DND-41 (cell line): ENCODE results near the gene ERBB4.

ENCODE experiments used
- ATAC-seq: fragments of 200-7000 bp; cut with Tn5 transposase; 3 replicates; pipeline ENCODE4 v1.9.1; 2021; ENCODE audit warnings: low read depth; ENCODE audit not compliant: insufficient read depth
- DNase-seq: peaks from one replicate; pipeline ENCODE4 v3.0.0-alpha.2; 2020
- H2AFZ ChIP-seq: 2 replicates; pipeline ENCODE4 v1.6.0; 2012; ENCODE audit warnings: low read depth, low read length
- H3K27ac ChIP-seq: 2 replicates; pipeline ENCODE4 v1.5.1; 2012; ENCODE audit warnings: low read length, inconsistent platforms
- H3K27me3 ChIP-seq: fragments of 200-600 bp; sonication (generic); 2 replicates; pipeline ENCODE4 v1.6.0; 2012; ENCODE audit warnings: low read length, mild to moderate bottlenecking, inconsistent platforms; ENCODE audit not compliant: insufficient read depth, poor library complexity
- H3K36me3 ChIP-seq: 2 replicates; pipeline ENCODE4 v1.5.1; 2012; ENCODE audit warnings: low read length, inconsistent platforms; ENCODE audit not compliant: insufficient read depth
- H3K4me1 ChIP-seq: 2 replicates; pipeline ENCODE4 v1.5.1; 2012; ENCODE audit warnings: mild to moderate bottlenecking, low read length; ENCODE audit not compliant: insufficient read depth
- H3K4me2 ChIP-seq: 2 replicates; pipeline ENCODE4 v1.6.0; 2012; ENCODE audit warnings: mild to moderate bottlenecking, moderate library complexity, low read length, inconsistent platforms; ENCODE audit not compliant: insufficient read depth
- H3K4me3 ChIP-seq, 2 experiments: fragments of 200-600 bp in 1 of 2; shearing (Covaris generic) in 1 of 2; 2 replicates each; pipeline ENCODE4 v1.5.1; 2012 to 2016; ENCODE audit warnings: inconsistent platforms in 2 of 2, low read length in 2 of 2, mild to moderate bottlenecking in 2 of 2, low read depth in 1 of 2, moderate library complexity in 1 of 2
- H3K79me2 ChIP-seq: 2 replicates; pipeline ENCODE4 v1.6.0; 2012; ENCODE audit warnings: low read length, inconsistent platforms; ENCODE audit not compliant: insufficient read depth
- H3K9ac ChIP-seq: 2 replicates; pipeline ENCODE4 v1.6.0; 2012; ENCODE audit warnings: low read depth, mild to moderate bottlenecking, inconsistent platforms, low read length, moderate library complexity
- H3K9me3 ChIP-seq: 2 replicates; pipeline ENCODE4 v1.5.1; 2012; ENCODE audit warnings: low read length, moderate library complexity, mild to moderate bottlenecking, inconsistent platforms; ENCODE audit not compliant: insufficient read depth, severe bottlenecking
- H4K20me1 ChIP-seq: 2 replicates; pipeline ENCODE4 v1.6.0; 2012; ENCODE audit warnings: low read length; ENCODE audit not compliant: insufficient read depth
- EZH2 ChIP-seq: IDR thresholded peaks from 3 replicates; pipeline ENCODE4 v1.6.1; 2012; ENCODE audit warnings: borderline replicate concordance, low read depth, mild to moderate bottlenecking, moderate library complexity, low read length, inconsistent platforms; ENCODE audit not compliant: severe bottlenecking
- TF ChIP-seq, protein P1 (sequence below): IDR thresholded peaks from 2 replicates; pipeline ENCODE4 v1.5.1; 2012; ENCODE audit warnings: borderline replicate concordance, low read length, moderate library complexity, mild to moderate bottlenecking; ENCODE audit not compliant: poor library complexity, severe bottlenecking; ENCODE audit errors: extremely low read depth

ERBB4 gene

GRCh38 chr2:212030709-212031108, 507.9 kb downstream of the ERBB4 start:
- H3K9me3 ChIP-seq = no peaks in the 10 kb centered on the region
- TF ChIP-seq EZH2 = no peak
- TF ChIP-seq, protein P1, sequence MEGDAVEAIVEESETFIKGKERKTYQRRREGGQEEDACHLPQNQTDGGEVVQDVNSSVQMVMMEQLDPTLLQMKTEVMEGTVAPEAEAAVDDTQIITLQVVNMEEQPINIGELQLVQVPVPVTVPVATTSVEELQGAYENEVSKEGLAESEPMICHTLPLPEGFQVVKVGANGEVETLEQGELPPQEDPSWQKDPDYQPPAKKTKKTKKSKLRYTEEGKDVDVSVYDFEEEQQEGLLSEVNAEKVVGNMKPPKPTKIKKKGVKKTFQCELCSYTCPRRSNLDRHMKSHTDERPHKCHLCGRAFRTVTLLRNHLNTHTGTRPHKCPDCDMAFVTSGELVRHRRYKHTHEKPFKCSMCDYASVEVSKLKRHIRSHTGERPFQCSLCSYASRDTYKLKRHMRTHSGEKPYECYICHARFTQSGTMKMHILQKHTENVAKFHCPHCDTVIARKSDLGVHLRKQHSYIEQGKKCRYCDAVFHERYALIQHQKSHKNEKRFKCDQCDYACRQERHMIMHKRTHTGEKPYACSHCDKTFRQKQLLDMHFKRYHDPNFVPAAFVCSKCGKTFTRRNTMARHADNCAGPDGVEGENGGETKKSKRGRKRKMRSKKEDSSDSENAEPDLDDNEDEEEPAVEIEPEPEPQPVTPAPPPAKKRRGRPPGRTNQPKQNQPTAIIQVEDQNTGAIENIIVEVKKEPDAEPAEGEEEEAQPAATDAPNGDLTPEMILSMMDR = no peak
- no peak for ATAC-seq

DNA sequence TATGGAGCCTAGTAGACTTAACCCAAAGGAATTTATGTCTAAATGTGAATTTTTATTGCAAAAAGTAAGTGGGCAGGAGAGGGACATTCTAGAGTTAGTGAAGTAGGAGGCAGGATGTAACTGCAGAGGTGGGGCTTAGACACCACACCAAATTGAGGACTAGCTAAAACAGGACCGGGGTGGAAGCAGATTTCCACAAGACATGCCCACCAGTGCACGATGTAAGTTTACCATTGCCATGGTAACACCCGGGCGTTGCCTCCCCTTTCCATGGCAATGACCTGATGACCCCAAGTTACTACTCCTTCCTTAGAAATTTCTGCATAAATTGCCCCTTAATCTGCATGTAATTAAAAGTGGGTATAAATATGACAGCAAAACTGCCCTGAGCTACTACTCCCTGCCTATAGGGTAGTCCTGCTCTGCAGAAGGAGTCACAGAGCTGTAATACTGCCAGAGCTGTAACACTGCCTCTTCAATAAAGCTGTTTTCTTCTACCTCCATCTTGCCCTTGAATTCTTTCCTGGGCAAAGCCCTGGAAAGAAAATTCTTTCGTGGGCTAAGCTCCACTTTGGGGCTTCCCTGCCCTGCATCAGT, 509.7 kb downstream of the ERBB4 start:
- Histone ChIP-seq H3K27me3 (no peaks in the 10 kb centered on the region), H3K36me3 (no peaks in the 10 kb centered on the region), H3K9me3 (no peaks in the 10 kb centered on the region), H3K9ac (no peak overlapping the region), H3K4me3 (no peak overlapping the region), H3K27ac (no peak overlapping the region), H3K79me2 (no peaks in the 10 kb centered on the region), H3K4me1 (no peaks in the 10 kb centered on the region), H2AFZ (no peak overlapping the region), H4K20me1 (no peaks in the 10 kb centered on the region), H3K4me2 (no peak overlapping the region)
- no peak for TF ChIP-seq EZH2
- TF ChIP-seq, protein P1 = no peak
- DNase-seq = no peak
- no peak for ATAC-seq

More at GRCh38 chr2:212030709-212031108, 507.9 kb downstream of the ERBB4 start:
- no peak for DNase-seq
- Histone ChIP-seq H3K79me2 (no peaks in the 10 kb centered on the region), H3K4me1 (no peaks in the 10 kb centered on the region), H3K9ac (no peak overlapping the region), H3K27me3 (no peaks in the 10 kb centered on the region), H3K27ac (no peak overlapping the region), H3K36me3 (no peaks in the 10 kb centered on the region), H2AFZ (no peak overlapping the region), H3K4me3 (no peak overlapping the region), H4K20me1 (no peaks in the 10 kb centered on the region), H3K4me2 (no peak overlapping the region)

DNA sequence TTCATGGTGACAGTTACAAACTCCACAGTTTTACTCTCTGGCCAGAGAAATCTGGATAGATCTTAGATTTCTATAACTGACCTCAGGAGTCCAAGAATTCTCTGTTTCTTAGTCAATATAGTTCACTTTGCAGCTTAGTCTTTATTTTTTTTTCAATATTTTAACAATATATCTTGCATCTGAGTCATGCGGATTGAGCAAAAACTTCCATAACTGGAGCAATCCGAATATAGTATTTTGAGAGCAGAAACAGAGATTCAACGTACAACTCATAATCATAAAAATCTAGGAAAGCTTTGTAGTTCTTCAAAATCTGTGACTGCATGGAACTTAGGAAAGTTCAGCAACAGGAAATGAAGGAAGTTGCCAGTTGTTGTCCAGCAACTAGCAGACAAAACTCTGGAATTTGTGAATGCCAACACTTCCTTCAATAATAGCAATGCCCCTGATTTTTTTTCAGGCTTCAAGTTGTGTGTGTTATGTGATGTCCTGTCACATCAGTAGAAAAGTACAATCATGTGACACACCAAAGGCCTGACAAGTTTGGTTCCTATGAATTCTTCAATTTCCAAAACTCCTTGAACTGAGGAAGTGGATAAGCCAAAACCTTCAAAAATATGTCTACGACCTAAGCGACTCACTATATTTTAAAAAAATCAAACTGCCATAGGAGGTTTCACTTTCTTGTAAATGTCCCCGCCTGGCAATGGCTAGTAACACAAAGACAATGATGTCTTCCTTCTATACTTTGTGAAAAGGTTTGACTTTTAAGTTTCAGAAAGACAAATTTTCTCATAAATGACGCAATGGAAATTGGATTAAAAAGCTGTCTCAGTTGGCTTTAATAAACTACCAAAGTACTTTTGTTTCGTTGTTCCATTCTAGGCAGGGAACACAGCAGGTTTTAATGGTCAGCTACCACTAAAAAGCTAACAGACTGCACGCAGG, 510.6 kb downstream of the ERBB4 start:
- no peak overlapping the region for H3K4me2 ChIP-seq
- ATAC-seq = no peak
- no peaks in the 10 kb centered on the region for H4K20me1 ChIP-seq
- no peaks in the 10 kb centered on the region for H3K9me3 ChIP-seq
- no peak overlapping the region for H2AFZ ChIP-seq
- H3K27me3 ChIP-seq = no peaks in the 10 kb centered on the region
- H3K36me3 ChIP-seq = no peaks in the 10 kb centered on the region
- TF ChIP-seq, protein P1 = no peak
- no peak for TF ChIP-seq EZH2
- H3K4me1 ChIP-seq = no peaks in the 10 kb centered on the region
- H3K4me3 ChIP-seq = no peak overlapping the region
- no peak overlapping the region for H3K27ac ChIP-seq
- no peaks in the 10 kb centered on the region for H3K79me2 ChIP-seq
- no peak overlapping the region for H3K9ac ChIP-seq
- DNase-seq = no peak
